ENCODE measurements around the gene SFI1.

DNA sequence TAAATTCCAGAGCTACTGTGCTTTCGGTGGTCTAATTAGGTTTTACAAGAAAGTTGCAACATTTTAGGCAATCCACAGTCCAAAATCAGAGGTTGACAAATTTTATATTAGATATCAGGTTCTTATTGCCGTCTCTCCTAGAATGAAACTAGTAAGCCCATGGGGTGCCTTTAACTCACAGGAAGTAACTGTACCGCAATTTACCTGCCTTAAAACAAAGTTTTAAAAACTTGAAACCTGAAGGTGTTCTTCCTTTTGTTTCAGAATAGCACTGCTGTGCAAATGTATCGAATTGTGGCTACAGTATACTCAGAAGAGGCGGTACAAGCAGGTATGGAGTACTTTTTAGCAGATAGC lies 88.4 kb downstream of the SFI1 start:
- TF ChIP-seq, protein P1, sequence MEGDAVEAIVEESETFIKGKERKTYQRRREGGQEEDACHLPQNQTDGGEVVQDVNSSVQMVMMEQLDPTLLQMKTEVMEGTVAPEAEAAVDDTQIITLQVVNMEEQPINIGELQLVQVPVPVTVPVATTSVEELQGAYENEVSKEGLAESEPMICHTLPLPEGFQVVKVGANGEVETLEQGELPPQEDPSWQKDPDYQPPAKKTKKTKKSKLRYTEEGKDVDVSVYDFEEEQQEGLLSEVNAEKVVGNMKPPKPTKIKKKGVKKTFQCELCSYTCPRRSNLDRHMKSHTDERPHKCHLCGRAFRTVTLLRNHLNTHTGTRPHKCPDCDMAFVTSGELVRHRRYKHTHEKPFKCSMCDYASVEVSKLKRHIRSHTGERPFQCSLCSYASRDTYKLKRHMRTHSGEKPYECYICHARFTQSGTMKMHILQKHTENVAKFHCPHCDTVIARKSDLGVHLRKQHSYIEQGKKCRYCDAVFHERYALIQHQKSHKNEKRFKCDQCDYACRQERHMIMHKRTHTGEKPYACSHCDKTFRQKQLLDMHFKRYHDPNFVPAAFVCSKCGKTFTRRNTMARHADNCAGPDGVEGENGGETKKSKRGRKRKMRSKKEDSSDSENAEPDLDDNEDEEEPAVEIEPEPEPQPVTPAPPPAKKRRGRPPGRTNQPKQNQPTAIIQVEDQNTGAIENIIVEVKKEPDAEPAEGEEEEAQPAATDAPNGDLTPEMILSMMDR (IDR thresholded peaks at IDR 0.05; ENCODE audit: low read depth, low read length, missing input control): no peak
- TF ChIP-seq TAF1 (conservative IDR thresholded peaks at IDR 0.05) (no peak), YY1 (IDR thresholded peaks at IDR 0.05) (no peak), SP1 (IDR thresholded peaks at IDR 0.05) (no peak), HNF4G (IDR thresholded peaks at IDR 0.05) (no peak), NR2F2 (IDR thresholded peaks at IDR 0.05) (no peak), RXRA (IDR thresholded peaks at IDR 0.05) (no peak)
- TF ChIP-seq, protein P2, sequence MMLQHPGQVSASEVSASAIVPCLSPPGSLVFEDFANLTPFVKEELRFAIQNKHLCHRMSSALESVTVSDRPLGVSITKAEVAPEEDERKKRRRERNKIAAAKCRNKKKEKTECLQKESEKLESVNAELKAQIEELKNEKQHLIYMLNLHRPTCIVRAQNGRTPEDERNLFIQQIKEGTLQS (IDR thresholded peaks at IDR 0.05): no peak
- TF ChIP-seq, protein P3, sequence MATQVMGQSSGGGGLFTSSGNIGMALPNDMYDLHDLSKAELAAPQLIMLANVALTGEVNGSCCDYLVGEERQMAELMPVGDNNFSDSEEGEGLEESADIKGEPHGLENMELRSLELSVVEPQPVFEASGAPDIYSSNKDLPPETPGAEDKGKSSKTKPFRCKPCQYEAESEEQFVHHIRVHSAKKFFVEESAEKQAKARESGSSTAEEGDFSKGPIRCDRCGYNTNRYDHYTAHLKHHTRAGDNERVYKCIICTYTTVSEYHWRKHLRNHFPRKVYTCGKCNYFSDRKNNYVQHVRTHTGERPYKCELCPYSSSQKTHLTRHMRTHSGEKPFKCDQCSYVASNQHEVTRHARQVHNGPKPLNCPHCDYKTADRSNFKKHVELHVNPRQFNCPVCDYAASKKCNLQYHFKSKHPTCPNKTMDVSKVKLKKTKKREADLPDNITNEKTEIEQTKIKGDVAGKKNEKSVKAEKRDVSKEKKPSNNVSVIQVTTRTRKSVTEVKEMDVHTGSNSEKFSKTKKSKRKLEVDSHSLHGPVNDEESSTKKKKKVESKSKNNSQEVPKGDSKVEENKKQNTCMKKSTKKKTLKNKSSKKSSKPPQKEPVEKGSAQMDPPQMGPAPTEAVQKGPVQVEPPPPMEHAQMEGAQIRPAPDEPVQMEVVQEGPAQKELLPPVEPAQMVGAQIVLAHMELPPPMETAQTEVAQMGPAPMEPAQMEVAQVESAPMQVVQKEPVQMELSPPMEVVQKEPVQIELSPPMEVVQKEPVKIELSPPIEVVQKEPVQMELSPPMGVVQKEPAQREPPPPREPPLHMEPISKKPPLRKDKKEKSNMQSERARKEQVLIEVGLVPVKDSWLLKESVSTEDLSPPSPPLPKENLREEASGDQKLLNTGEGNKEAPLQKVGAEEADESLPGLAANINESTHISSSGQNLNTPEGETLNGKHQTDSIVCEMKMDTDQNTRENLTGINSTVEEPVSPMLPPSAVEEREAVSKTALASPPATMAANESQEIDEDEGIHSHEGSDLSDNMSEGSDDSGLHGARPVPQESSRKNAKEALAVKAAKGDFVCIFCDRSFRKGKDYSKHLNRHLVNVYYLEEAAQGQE (IDR thresholded peaks at IDR 0.05): no peak
- TF ChIP-seq, protein P4, sequence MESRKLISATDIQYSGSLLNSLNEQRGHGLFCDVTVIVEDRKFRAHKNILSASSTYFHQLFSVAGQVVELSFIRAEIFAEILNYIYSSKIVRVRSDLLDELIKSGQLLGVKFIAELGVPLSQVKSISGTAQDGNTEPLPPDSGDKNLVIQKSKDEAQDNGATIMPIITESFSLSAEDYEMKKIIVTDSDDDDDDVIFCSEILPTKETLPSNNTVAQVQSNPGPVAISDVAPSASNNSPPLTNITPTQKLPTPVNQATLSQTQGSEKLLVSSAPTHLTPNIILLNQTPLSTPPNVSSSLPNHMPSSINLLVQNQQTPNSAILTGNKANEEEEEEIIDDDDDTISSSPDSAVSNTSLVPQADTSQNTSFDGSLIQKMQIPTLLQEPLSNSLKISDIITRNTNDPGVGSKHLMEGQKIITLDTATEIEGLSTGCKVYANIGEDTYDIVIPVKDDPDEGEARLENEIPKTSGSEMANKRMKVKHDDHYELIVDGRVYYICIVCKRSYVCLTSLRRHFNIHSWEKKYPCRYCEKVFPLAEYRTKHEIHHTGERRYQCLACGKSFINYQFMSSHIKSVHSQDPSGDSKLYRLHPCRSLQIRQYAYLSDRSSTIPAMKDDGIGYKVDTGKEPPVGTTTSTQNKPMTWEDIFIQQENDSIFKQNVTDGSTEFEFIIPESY (IDR thresholded peaks at IDR 0.05): no peak
- TF ChIP-seq, protein P5, sequence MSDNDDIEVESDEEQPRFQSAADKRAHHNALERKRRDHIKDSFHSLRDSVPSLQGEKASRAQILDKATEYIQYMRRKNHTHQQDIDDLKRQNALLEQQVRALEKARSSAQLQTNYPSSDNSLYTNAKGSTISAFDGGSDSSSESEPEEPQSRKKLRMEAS (IDR thresholded peaks at IDR 0.05): no peak

Measured in liver (tissue), 3 donors.